Inflammatory macrophage treated with lipopolysaccharide for 1 hour (primary cell): ENCODE results near the gene RB1.

Experiments
- DNase-seq, 2 donors: peaks; one replicate each; pipeline ENCODE4 v3.0.0-alpha.2; 2020 to 2022

Gene RB1

GRCh38 chr13:48500652-48501197 lies 197.2 kb downstream of the RB1 start:
- DNase-seq, result peak; percentile 81 to 94

GRCh38 chr13:48501705-48502104 lies 198.2 kb downstream of the RB1 start:
- DNase-seq, result no peak

- no peak for DNase-seq
Measured at GRCh38 chr13:48502601-48503319, 199.2 kb downstream of the RB1 start.

- DNase-seq, result no peak
Measured at GRCh38 chr13:48504606-48505005, 201.1 kb downstream of the RB1 start.

GRCh38 chr13:48505012-48505411 lies 201.5 kb downstream of the RB1 start:
- DNase-seq, result no peak

GRCh38 chr13:48505597-48506091 lies 202.1 kb downstream of the RB1 start:
- peak in 1 of 2 donors; percentile 76 for DNase-seq

GRCh38 chr13:48506092-48506701 lies 202.6 kb downstream of the RB1 start:
- DNase-seq, result no peak

- DNase-seq, result no peak
Measured at GRCh38 chr13:48507021-48507420, 203.5 kb downstream of the RB1 start.

- peak in 1 of 2 donors; percentile 71 for DNase-seq
Measured at GRCh38 chr13:48508011-48508410, 204.5 kb downstream of the RB1 start.

- DNase-seq, result no peak
Measured at GRCh38 chr13:48510698-48511097, 207.1 kb downstream of the RB1 start.

GRCh38 chr13:48511621-48512230 lies 208.2 kb downstream of the RB1 start:
- peak in 1 of 2 donors; percentile 59 for DNase-seq

- no peak for DNase-seq
Measured at GRCh38 chr13:48514793-48515192, 211.2 kb downstream of the RB1 start.

GRCh38 chr13:48515732-48516131 lies 212.2 kb downstream of the RB1 start:
- DNase-seq, result no peak

GRCh38 chr13:48518083-48518482 lies 214.5 kb downstream of the RB1 start:
- DNase-seq, result no peak

GRCh38 chr13:48526286-48526685 lies 222.7 kb downstream of the RB1 start:
- no peak for DNase-seq

GRCh38 chr13:48527955-48528354 lies 224.4 kb downstream of the RB1 start:
- DNase-seq, result no peak

- DNase-seq, result no peak
Measured at GRCh38 chr13:48528720-48529119, 225.2 kb downstream of the RB1 start.

GRCh38 chr13:48530833-48531232 lies 227.3 kb downstream of the RB1 start:
- no peak for DNase-seq
